Mesenchymal stem cell (in vitro differentiated cells and primary cell): ENCODE data around the gene CELF2.

Source experiments
- DNase-seq: peaks from one replicate; pipeline ENCODE4 v3.0.0-alpha.2; 2013
- H2AFZ ChIP-seq: one replicate; pipeline ENCODE4 v1.6.1; 2013; ENCODE audit warnings: low read depth, mild to moderate bottlenecking, control low read depth, inconsistent platforms, low read length, moderate library complexity
- H2AK5ac ChIP-seq: 2 replicates; pipeline ENCODE4 v1.6.1; 2013; ENCODE audit warnings: low read length, moderate library complexity, mild to moderate bottlenecking, inconsistent platforms; ENCODE audit not compliant: severe bottlenecking
- H2BK120ac ChIP-seq: one replicate; pipeline ENCODE4 v1.6.1; 2013; ENCODE audit warnings: low read depth, mild to moderate bottlenecking, inconsistent platforms, low read length, moderate library complexity
- H2BK12ac ChIP-seq, 2 experiments: one replicate each; pipeline ENCODE4 v1.6.1; 2013; ENCODE audit warnings: inconsistent platforms in 2 of 2, low read length in 2 of 2, mild to moderate bottlenecking in 2 of 2, moderate library complexity in 2 of 2, control low read depth in 1 of 2
- H2BK15ac ChIP-seq: one replicate; pipeline ENCODE4 v1.6.1; 2013; ENCODE audit warnings: mild to moderate bottlenecking, low read depth, inconsistent platforms; ENCODE audit not compliant: poor library complexity, severe bottlenecking
- H2BK5ac ChIP-seq: 2 replicates; pipeline ENCODE4 v1.6.1; 2013; ENCODE audit warnings: low read depth, mild to moderate bottlenecking, low read length, control low read depth, inconsistent platforms; ENCODE audit not compliant: poor library complexity, severe bottlenecking
- H3K14ac ChIP-seq, 2 experiments: one replicate each; pipeline ENCODE4 v1.6.1; 2013; ENCODE audit warnings: inconsistent platforms in 2 of 2, low read length in 2 of 2, control low read depth in 1 of 2, mild to moderate bottlenecking in 1 of 2, moderate library complexity in 1 of 2
- H3K18ac ChIP-seq, 2 experiments: one replicate each; pipeline ENCODE4 v1.6.1; 2013; ENCODE audit warnings: inconsistent platforms in 2 of 2, low read length in 2 of 2, control low read depth in 1 of 2, low read depth in 1 of 2, mild to moderate bottlenecking in 1 of 2
- H3K23ac ChIP-seq, 2 experiments: one replicate each; pipeline ENCODE4 v1.6.1; 2013; ENCODE audit warnings: inconsistent platforms in 2 of 2, low read length in 2 of 2, mild to moderate bottlenecking in 2 of 2, moderate library complexity in 2 of 2, control low read depth in 1 of 2
- H3K27ac ChIP-seq: 2 replicates; pipeline ENCODE4 v1.5.1; 2013; ENCODE audit warnings: mild to moderate bottlenecking, moderate library complexity, low read length, control low read depth, inconsistent platforms; ENCODE audit not compliant: poor library complexity, severe bottlenecking
- H3K27me3 ChIP-seq, 2 experiments: 2 replicates each; pipeline versions ENCODE4 v1.6.1 to v1.7.0; 2013; ENCODE audit warnings: low read length in 2 of 2, mild to moderate bottlenecking in 2 of 2, moderate library complexity in 2 of 2, control low read depth in 1 of 2, inconsistent platforms in 1 of 2; ENCODE audit not compliant: control insufficient read depth in 1 of 2, insufficient read depth in 1 of 2
- H3K36me3 ChIP-seq, 2 experiments: 2 replicates each; pipeline versions ENCODE4 v1.6.1 to v1.7.0; 2013; ENCODE audit warnings: low read length in 2 of 2, control low read depth in 1 of 2, inconsistent platforms in 1 of 2, low read depth in 1 of 2, mild to moderate bottlenecking in 1 of 2; ENCODE audit not compliant: insufficient read depth in 2 of 2, control insufficient read depth in 1 of 2
- H3K4ac ChIP-seq, 2 experiments: one replicate each; pipeline ENCODE4 v1.6.1; 2013; ENCODE audit warnings: inconsistent platforms in 2 of 2, low read length in 2 of 2, mild to moderate bottlenecking in 2 of 2, moderate library complexity in 2 of 2, control low read depth in 1 of 2, low read depth in 1 of 2
- H3K4me1 ChIP-seq: 2 replicates; pipeline ENCODE4 v1.6.1; 2013; ENCODE audit warnings: low read depth, low read length, control low read depth; ENCODE audit not compliant: control insufficient read depth, insufficient read depth
- H3K4me2 ChIP-seq: 2 replicates; pipeline ENCODE4 v1.6.1; 2013; ENCODE audit warnings: low read length, mild to moderate bottlenecking, inconsistent platforms; ENCODE audit not compliant: poor library complexity, severe bottlenecking
- H3K4me3 ChIP-seq, 2 experiments: 2 replicates each; pipeline versions ENCODE4 v1.5.1 to v1.7.0; 2013; ENCODE audit warnings: low read length in 2 of 2, mild to moderate bottlenecking in 2 of 2, control low read depth in 1 of 2, low read depth in 1 of 2; ENCODE audit not compliant: insufficient read depth in 1 of 2
- H3K79me1 ChIP-seq: replicated peaks from 2 replicates; pipeline ENCODE4 v1.6.1; 2013; ENCODE audit warnings: mild to moderate bottlenecking, control low read depth, low read length, inconsistent platforms; ENCODE audit not compliant: poor library complexity, severe bottlenecking
- H3K9ac ChIP-seq: 2 replicates; pipeline ENCODE4 v1.7.0; 2013; ENCODE audit warnings: mild to moderate bottlenecking, low read length, moderate library complexity
- H3K9me3 ChIP-seq: 2 replicates; pipeline ENCODE4 v1.7.0; 2013; ENCODE audit warnings: mild to moderate bottlenecking, low read length; ENCODE audit not compliant: control insufficient read depth
- H4K8ac ChIP-seq: one replicate; pipeline ENCODE4 v1.6.1; 2013; ENCODE audit warnings: inconsistent platforms, mild to moderate bottlenecking, low read length, moderate library complexity
- H4K91ac ChIP-seq: one replicate; pipeline ENCODE4 v1.6.1; 2013; ENCODE audit warnings: mild to moderate bottlenecking, low read length, inconsistent platforms
- WGBS: methylation state at CpG from one replicate; pipeline ENCODE4 v1.1.7; 2013; ENCODE audit warnings: mixed read lengths; 5-methylcytosine and 5-hydroxymethylcytosine counted together

CELF2 gene

GRCh38 chr10:11330383-11331045 is 312.8 kb downstream of the CELF2 start:
- no peak overlapping the region for H2AFZ ChIP-seq
- H4K91ac ChIP-seq, result no peak overlapping the region
- H2AK5ac ChIP-seq, result no peak overlapping the region
- H3K79me1 ChIP-seq, result no peaks in the 10 kb centered on the region
- H2BK120ac ChIP-seq, result no peak overlapping the region
- H3K27ac ChIP-seq, result no peak overlapping the region
- H4K8ac ChIP-seq, result no peak overlapping the region
- 96% methylated on average over 7 of the region's 8 CpGs for WGBS
- H3K27me3 ChIP-seq, result no peaks in the 10 kb centered on the region
- H2BK15ac ChIP-seq, result no peak overlapping the region
- H3K9ac ChIP-seq, result peak overlapping the region; percentile 57
- no peak overlapping the region for H3K14ac ChIP-seq
- no peaks in the 10 kb centered on the region for H3K4me1 ChIP-seq
- H3K4ac ChIP-seq, result no peak overlapping the region
- H3K4me3 ChIP-seq, result no peak overlapping the region
- H3K23ac ChIP-seq, result no peak overlapping the region
- no peak overlapping the region for H2BK5ac ChIP-seq
- H3K36me3 ChIP-seq, result peaks cover 22 to 31% of the 10 kb centered on the region in 2 experiments
- no peak overlapping the region for H3K4me2 ChIP-seq
- DNase-seq, result no peak
- H3K18ac ChIP-seq, result no peak overlapping the region
- no peaks in the 10 kb centered on the region for H3K9me3 ChIP-seq
- H2BK12ac ChIP-seq, result no peak overlapping the region

GRCh38 chr10:11331046-11331577 is 313.4 kb downstream of the CELF2 start:
- peaks cover 21 to 28% of the 10 kb centered on the region in 2 experiments for H3K36me3 ChIP-seq
- H3K4ac ChIP-seq, result no peak overlapping the region
- H2BK12ac ChIP-seq, result no peak overlapping the region

GRCh38 chr10:11331726-11332125 is 314.1 kb downstream of the CELF2 start:
- Histone ChIP-seq H3K79me1 (no peaks in the 10 kb centered on the region), H2AK5ac (no peak overlapping the region)
- WGBS, result 88% methylated on average over 1 of the region's 3 CpGs

More at GRCh38 chr10:11331046-11331577, 313.4 kb downstream of the CELF2 start:
- no peaks in the 10 kb centered on the region for H3K79me1 ChIP-seq
- no peak overlapping the region for H4K8ac ChIP-seq
- no peaks in the 10 kb centered on the region for H3K4me1 ChIP-seq
- H3K4me3 ChIP-seq, result no peak overlapping the region
- H2BK15ac ChIP-seq, result no peak overlapping the region
- H3K9me3 ChIP-seq, result no peaks in the 10 kb centered on the region
- no peak overlapping the region for H2AK5ac ChIP-seq
- no peak overlapping the region for H4K91ac ChIP-seq
- no peaks in the 10 kb centered on the region for H3K27me3 ChIP-seq
- H3K14ac ChIP-seq, result no peak overlapping the region
- no peak overlapping the region for H3K23ac ChIP-seq
- H2BK5ac ChIP-seq, result no peak overlapping the region
- H2BK120ac ChIP-seq, result no peak overlapping the region
- no peak for DNase-seq
- H3K4me2 ChIP-seq, result no peak overlapping the region
- H2AFZ ChIP-seq, result no peak overlapping the region
- no peak overlapping the region for H3K27ac ChIP-seq
- no peak overlapping the region for H3K18ac ChIP-seq
- peak overlapping the region; percentile 57 for H3K9ac ChIP-seq

GRCh38 chr10:11332846-11333245 is 315.2 kb downstream of the CELF2 start:
- Histone ChIP-seq H3K79me1 (no peaks in the 10 kb centered on the region), H2BK15ac (no peak overlapping the region), H2AK5ac (no peak overlapping the region), H3K14ac (no peak overlapping the region), H4K91ac (no peak overlapping the region), H2BK5ac (no peak overlapping the region), H2BK12ac (no peak overlapping the region), H3K4ac (no peak overlapping the region), H3K4me2 (no peak overlapping the region), H3K36me3 (peaks cover 18 to 25% of the 10 kb centered on the region in 2 experiments), H2BK120ac (no peak overlapping the region), H3K27me3 (peaks cover 0 to 2% of the 10 kb centered on the region in 2 experiments), H4K8ac (no peak overlapping the region), H2AFZ (no peak overlapping the region), H3K4me3 (no peak overlapping the region), H3K27ac (no peak overlapping the region), H3K23ac (no peak overlapping the region), H3K9me3 (no peaks in the 10 kb centered on the region), H3K4me1 (no peaks in the 10 kb centered on the region), H3K18ac (no peak overlapping the region), H3K9ac (no peak overlapping the region)
- no peak for DNase-seq
- WGBS, result 88% methylated on average over 10 of the region's 10 CpGs

More at GRCh38 chr10:11331726-11332125, 314.1 kb downstream of the CELF2 start:
- H3K27ac ChIP-seq, result no peak overlapping the region
- no peak overlapping the region for H2BK120ac ChIP-seq
- no peak overlapping the region for H3K4me2 ChIP-seq
- H3K4me1 ChIP-seq, result no peaks in the 10 kb centered on the region
- no peak overlapping the region for H4K8ac ChIP-seq
- no peak overlapping the region for H3K18ac ChIP-seq
- H2BK12ac ChIP-seq, result no peak overlapping the region
- H2AFZ ChIP-seq, result no peak overlapping the region
- H3K14ac ChIP-seq, result no peak overlapping the region
- no peaks in the 10 kb centered on the region for H3K27me3 ChIP-seq
- no peaks in the 10 kb centered on the region for H3K9me3 ChIP-seq
- peaks cover 18 to 25% of the 10 kb centered on the region in 2 experiments for H3K36me3 ChIP-seq
- no peak overlapping the region for H4K91ac ChIP-seq
- H3K23ac ChIP-seq, result no peak overlapping the region
- H2BK5ac ChIP-seq, result no peak overlapping the region
- H3K4ac ChIP-seq, result no peak overlapping the region
- peak overlapping the region; percentile 57 for H3K9ac ChIP-seq
- H3K4me3 ChIP-seq, result no peak overlapping the region
- H2BK15ac ChIP-seq, result no peak overlapping the region
- DNase-seq, result no peak
